HepG2 (cell line): Measurements from ENCODE around the gene MARS1. TPM values are rescaled to one million over a fixed set of nuclear protein-coding genes. Genes with fewer than 3 reads are reported as not detected.
A peak's percentile ranks its signal among the peaks of the same experiment; 100 is the strongest.

ENCODE experiments used
- ARNT2 ChIP-seq: sonication (generic); formaldehyde crosslinking; IDR thresholded peaks from 2 replicates; pipeline ENCODE4 v1.8.0; 2022; ENCODE audit warnings: mild to moderate bottlenecking, low read depth, missing genetic modification reagents, moderate library complexity
- CEBPG ChIP-seq: IDR thresholded peaks from 2 replicates; pipeline ENCODE4 v1.6.1; 2016
- GZF1 ChIP-seq: sonication (generic); formaldehyde crosslinking; IDR thresholded peaks from 2 replicates; pipeline ENCODE4 v1.5.1; 2020; ENCODE audit warnings: mild to moderate bottlenecking, missing genetic modification reagents
- HMG20B ChIP-seq: conservative IDR thresholded peaks from 2 replicates; pipeline ENCODE4 v1.6.1; 2016; ENCODE audit warnings: missing genetic modification reagents, missing compliant biosample characterization
- SALL1 ChIP-seq: sonication (generic); formaldehyde crosslinking; IDR thresholded peaks from 2 replicates; pipeline ENCODE4 v1.8.0; 2022; ENCODE audit warnings: mild to moderate bottlenecking, missing genetic modification reagents
- SIX1 ChIP-seq: sonication (generic); formaldehyde crosslinking; IDR thresholded peaks from 2 replicates; pipeline ENCODE4 v1.4.0; 2020; ENCODE audit warnings: missing genetic modification reagents, borderline replicate concordance
- SMARCE1 ChIP-seq: fragments of 450-650 bp; IDR thresholded peaks from 2 replicates; pipeline ENCODE4 v1.6.1; 2017; ENCODE audit warnings: borderline replicate concordance
- SRY ChIP-seq: sonication (generic); formaldehyde crosslinking; IDR thresholded peaks from 2 replicates; pipeline ENCODE4 v1.8.0; 2022; ENCODE audit warnings: mild to moderate bottlenecking, missing genetic modification reagents
- TP53 ChIP-seq: sonication (generic); formaldehyde crosslinking; conservative IDR thresholded peaks from 2 replicates; pipeline ENCODE4 v1.4.0; 2020; ENCODE audit warnings: missing genetic modification reagents
- ZBTB42 ChIP-seq: sonication (generic); formaldehyde crosslinking; IDR thresholded peaks from 2 replicates; pipeline ENCODE4 v1.5.0; 2020; ENCODE audit warnings: mild to moderate bottlenecking, missing genetic modification reagents
- ZNF441 ChIP-seq: sonication (generic); formaldehyde crosslinking; IDR thresholded peaks from 2 replicates; pipeline ENCODE4 v1.7.0; 2021; ENCODE audit warnings: missing genetic modification reagents, borderline replicate concordance
- ZNF549 ChIP-seq: sonication (generic); formaldehyde crosslinking; IDR thresholded peaks from 2 replicates; pipeline ENCODE4 v1.5.0; 2020; ENCODE audit warnings: missing genetic modification reagents
- polyA plus RNA-seq, 8 experiments: library from polyadenylated mRNA; depleted of rRNA in 3 of 8; stranded (reverse) in 7 of 8; unstranded in 1 of 8; fragments of >200 nt; fragmentation: Illumina TruSeq in 4 of 8; extraction: Trizol in 4 of 8; gene quantifications; 2 replicates each; pipeline versions ENCODE4 v1.2.1 to v1.2.3, GENCODE V29; 2011 to 2016; ENCODE audit warnings: low read depth in 4 of 8, missing spikeins in 1 of 8, mixed read lengths in 1 of 8; ENCODE audit not compliant: insufficient read depth in 1 of 8
- total RNA-seq, 5 experiments: library from RNA; depleted of rRNA; stranded (reverse); fragments of >200 nt; fragmentation: Illumina TruSeq; extraction: Trizol; gene quantifications; 2 replicates each; pipeline ENCODE4 v1.2.3, GENCODE V29; 2016; ENCODE audit warnings: low read depth in 1 of 5
- TF ChIP-seq, protein P1 (sequence below): IDR thresholded peaks from 2 replicates; pipeline ENCODE4 v1.6.1; 2016; ENCODE audit warnings: missing biosample characterization, missing genetic modification reagents, low read depth
- TF ChIP-seq, protein P2 (sequence below): sonication (generic); formaldehyde crosslinking; IDR thresholded peaks from 2 replicates; pipeline ENCODE4 v1.8.1; 2023; ENCODE audit warnings: missing genetic modification reagents, mild to moderate bottlenecking, borderline replicate concordance
- TF ChIP-seq, protein P3 (sequence below): sonication (generic); formaldehyde crosslinking; IDR thresholded peaks from 2 replicates; pipeline ENCODE4 v1.5.0; 2020; ENCODE audit warnings: mild to moderate bottlenecking, missing genetic modification reagents
- TF ChIP-seq, protein P4 (sequence below): sonication (generic); formaldehyde crosslinking; IDR thresholded peaks from 2 replicates; pipeline ENCODE4 v1.4.0; 2020; ENCODE audit warnings: mild to moderate bottlenecking, low read depth, missing genetic modification reagents
- TF ChIP-seq, protein P5 (sequence below): sonication (generic); formaldehyde crosslinking; IDR thresholded peaks from 2 replicates; pipeline ENCODE4 v1.8.0; 2022; ENCODE audit warnings: mild to moderate bottlenecking, missing genetic modification reagents, borderline replicate concordance
- TF ChIP-seq, protein P6 (sequence below): sonication (generic); formaldehyde crosslinking; IDR thresholded peaks from 2 replicates; pipeline ENCODE4 v1.4.0; 2020; ENCODE audit warnings: missing genetic modification reagents
- TF ChIP-seq, protein P7 (sequence below): sonication (generic); formaldehyde crosslinking; IDR thresholded peaks from 2 replicates; pipeline ENCODE4 v1.5.1; 2020; ENCODE audit warnings: mild to moderate bottlenecking, moderate library complexity, missing genetic modification reagents

MARS1 gene
- total and polyA plus RNA-seq, 2 of the 13 experiments (the other 11 are each of a cell fraction or from before 2014, with no cell fraction given), result 115 to 181 TPM

DNA sequence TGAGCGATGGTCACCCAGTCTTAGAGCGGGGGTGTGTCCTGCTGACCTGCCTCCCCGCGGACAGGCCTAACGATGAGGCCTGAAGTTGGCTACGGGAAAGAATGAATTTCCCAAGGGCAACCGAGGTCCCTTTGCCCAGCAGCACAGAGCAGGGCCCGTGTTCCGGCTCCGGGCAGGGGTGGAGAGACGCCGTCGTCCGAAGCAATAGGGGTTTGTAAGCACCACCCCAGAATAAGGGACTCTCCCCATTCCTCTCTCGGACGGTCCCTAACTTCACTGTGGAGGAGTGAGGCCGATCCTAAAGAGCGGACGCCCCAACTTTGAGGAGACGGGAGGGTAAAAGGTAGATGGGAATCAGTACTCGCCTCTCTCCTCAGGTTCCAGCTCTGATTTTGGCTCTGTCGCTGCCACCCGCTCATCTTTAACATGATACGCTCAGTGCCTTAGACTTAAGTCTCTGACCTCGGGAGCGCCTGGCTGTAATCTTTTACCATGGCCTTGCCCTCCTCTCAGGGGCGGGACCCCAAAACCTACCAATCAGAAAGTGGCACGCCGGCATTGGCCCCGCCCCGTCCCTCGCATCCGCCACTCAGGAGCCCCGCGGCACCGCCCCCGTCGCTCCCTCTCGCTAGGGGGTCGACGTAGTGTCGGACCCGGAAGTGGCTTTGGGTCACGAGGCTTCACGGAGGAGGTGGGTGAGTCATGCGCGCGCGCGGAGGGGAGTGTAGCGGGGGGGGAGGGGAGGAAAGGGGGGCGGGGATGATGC, 32.4 kb downstream of the MARS1 start, which contains the start of gene DDIT3 (continued):
- TF ChIP-seq, protein P1, sequence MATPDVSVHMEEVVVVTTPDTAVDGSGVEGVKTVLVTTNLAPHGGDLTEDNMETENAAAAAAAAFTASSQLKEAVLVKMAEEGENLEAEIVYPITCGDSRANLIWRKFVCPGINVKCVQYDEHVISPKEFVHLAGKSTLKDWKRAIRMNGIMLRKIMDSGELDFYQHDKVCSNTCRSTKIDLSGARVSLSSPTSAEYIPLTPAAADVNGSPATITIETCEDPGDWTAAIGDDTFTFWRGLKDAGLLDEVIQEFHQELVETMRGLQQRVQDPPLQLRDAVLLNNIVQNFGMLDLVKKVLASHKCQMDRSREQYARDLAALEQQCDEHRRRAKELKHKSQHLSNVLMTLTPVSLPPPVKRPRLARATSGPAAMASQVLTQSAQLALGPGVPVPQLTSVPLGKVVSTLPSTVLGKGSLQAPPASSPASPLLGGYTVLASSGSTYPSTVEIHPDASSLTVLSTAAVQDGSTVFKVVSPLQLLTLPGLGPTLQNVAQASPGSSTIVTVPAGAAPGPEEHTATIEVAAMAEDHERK (CRISPR knock-in tag), result no peak
- no peak for TF ChIP-seq ZBTB42 (CRISPR knock-in tag)
- TF ChIP-seq CEBPG (CRISPR knock-in tag), result no peak
- TF ChIP-seq, protein P2, sequence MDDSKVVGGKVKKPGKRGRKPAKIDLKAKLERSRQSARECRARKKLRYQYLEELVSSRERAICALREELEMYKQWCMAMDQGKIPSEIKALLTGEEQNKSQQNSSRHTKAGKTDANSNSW, result 0 out of 2 replicates have a peak, but pooled peaks have one; percentile 54
- TF ChIP-seq, protein P3, sequence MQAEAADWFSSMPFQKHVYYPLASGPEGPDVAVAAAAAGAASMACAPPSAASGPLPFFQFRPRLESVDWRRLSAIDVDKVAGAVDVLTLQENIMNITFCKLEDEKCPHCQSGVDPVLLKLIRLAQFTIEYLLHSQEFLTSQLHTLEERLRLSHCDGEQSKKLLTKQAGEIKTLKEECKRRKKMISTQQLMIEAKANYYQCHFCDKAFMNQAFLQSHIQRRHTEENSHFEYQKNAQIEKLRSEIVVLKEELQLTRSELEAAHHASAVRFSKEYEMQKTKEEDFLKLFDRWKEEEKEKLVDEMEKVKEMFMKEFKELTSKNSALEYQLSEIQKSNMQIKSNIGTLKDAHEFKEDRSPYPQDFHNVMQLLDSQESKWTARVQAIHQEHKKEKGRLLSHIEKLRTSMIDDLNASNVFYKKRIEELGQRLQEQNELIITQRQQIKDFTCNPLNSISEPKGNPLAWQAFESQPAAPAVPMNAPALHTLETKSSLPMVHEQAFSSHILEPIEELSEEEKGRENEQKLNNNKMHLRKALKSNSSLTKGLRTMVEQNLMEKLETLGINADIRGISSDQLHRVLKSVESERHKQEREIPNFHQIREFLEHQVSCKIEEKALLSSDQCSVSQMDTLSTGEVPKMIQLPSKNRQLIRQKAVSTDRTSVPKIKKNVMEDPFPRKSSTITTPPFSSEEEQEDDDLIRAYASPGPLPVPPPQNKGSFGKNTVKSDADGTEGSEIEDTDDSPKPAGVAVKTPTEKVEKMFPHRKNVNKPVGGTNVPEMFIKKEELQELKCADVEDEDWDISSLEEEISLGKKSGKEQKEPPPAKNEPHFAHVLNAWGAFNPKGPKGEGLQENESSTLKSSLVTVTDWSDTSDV, result no peak
- TF ChIP-seq, protein P4, sequence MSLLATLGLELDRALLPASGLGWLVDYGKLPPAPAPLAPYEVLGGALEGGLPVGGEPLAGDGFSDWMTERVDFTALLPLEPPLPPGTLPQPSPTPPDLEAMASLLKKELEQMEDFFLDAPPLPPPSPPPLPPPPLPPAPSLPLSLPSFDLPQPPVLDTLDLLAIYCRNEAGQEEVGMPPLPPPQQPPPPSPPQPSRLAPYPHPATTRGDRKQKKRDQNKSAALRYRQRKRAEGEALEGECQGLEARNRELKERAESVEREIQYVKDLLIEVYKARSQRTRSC, result no peak
- no peak for TF ChIP-seq TP53 (CRISPR knock-in tag)
- peak; percentile 62; the same call in 1 of the 2 replicates for TF ChIP-seq SRY (CRISPR knock-in tag)
- TF ChIP-seq ZNF549 (CRISPR knock-in tag), result no peak
- TF ChIP-seq SMARCE1, result no peak
- TF ChIP-seq, protein P5, sequence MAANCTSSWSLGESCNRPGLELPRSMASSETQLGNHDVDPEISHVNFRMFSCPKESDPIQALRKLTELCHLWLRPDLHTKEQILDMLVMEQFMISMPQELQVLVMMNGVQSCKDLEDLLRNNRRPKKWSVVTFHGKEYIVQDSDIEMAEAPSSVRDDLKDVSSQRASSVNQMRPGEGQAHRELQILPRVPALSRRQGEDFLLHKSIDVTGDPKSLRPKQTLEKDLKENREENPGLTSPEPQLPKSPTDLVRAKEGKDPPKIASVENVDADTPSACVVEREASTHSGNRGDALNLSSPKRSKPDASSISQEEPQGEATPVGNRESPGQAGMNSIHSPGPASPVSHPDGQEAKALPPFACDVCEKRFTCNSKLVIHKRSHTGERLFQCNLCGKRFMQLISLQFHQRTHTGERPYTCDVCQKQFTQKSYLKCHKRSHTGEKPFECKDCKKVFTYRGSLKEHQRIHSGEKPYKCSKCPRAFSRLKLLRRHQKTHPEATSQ (CRISPR knock-in tag), result no peak
- TF ChIP-seq, protein P6, sequence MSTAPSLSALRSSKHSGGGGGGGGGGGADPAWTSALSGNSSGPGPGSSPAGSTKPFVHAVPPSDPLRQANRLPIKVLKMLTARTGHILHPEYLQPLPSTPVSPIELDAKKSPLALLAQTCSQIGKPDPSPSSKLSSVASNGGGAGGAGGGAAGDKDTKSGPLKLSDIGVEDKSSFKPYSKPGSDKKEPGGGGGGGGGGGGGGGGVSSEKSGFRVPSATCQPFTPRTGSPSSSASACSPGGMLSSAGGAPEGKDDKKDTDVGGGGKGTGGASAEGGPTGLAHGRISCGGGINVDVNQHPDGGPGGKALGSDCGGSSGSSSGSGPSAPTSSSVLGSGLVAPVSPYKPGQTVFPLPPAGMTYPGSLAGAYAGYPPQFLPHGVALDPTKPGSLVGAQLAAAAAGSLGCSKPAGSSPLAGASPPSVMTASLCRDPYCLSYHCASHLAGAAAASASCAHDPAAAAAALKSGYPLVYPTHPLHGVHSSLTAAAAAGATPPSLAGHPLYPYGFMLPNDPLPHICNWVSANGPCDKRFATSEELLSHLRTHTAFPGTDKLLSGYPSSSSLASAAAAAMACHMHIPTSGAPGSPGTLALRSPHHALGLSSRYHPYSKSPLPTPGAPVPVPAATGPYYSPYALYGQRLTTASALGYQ (CRISPR knock-in tag), result no peak
- 0 out of 2 replicates have a peak, but pooled peaks have one; percentile 37 for TF ChIP-seq HMG20B (CRISPR knock-in tag)
- TF ChIP-seq ZNF441 (CRISPR knock-in tag), result no peak
- TF ChIP-seq SALL1, result 0 out of 2 replicates have a peak, but pooled peaks have one; percentile 47
- no peak for TF ChIP-seq SIX1
- 0 out of 2 replicates have a peak, but pooled peaks have one; percentile 14 for TF ChIP-seq GZF1
- TF ChIP-seq ARNT2 (CRISPR knock-in tag), result no peak
- TF ChIP-seq, protein P7, sequence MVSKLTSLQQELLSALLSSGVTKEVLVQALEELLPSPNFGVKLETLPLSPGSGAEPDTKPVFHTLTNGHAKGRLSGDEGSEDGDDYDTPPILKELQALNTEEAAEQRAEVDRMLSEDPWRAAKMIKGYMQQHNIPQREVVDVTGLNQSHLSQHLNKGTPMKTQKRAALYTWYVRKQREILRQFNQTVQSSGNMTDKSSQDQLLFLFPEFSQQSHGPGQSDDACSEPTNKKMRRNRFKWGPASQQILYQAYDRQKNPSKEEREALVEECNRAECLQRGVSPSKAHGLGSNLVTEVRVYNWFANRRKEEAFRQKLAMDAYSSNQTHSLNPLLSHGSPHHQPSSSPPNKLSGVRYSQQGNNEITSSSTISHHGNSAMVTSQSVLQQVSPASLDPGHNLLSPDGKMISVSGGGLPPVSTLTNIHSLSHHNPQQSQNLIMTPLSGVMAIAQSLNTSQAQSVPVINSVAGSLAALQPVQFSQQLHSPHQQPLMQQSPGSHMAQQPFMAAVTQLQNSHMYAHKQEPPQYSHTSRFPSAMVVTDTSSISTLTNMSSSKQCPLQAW (CRISPR knock-in tag), result 0 out of 2 replicates have a peak, but pooled peaks have one; percentile 61
